Measurements from ENCODE around the gene LATS1. TPM values are rescaled to one million over a fixed set of nuclear protein-coding genes. Genes with fewer than 3 reads are reported as not detected.
"Not testable (repeated sequence)": the region's sequence is repeated elsewhere in the genome, so short reads cannot be mapped to it uniquely, and the experiment has no call there.

LATS1 gene
- total RNA-seq, 4 donors from 2014 or later = 21.0 to 25.8 (median 24.3) TPM

DNA sequence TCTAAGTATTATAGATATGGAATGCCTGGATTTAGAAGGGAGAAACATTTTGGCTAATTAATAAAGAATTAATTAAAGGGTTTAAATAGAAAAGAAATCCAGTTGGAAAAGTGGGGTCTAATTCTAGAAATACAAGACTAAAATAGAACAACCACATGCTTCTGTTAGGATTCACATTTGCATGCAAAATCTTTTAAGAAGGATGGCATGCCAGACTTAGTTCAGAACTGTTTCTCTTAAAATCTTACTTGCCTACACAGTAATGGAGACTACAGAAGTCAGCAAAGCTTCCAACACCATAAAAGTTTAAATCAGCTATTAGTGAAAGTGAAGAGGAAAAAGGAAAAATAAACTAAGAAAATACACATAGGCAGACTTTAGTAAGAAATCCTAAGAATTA, 36.7 kb downstream of the LATS1 start:
- Histone ChIP-seq H3K27me3 (no peaks in the 10 kb centered on the region), H3K36me3 (peaks cover 0 to 75% (median 0%) of the 10 kb centered on the region in 3 donors), H3K4me3 (no peak overlapping the region), H3K9me3 (no peaks in the 10 kb centered on the region), H3K4me1 (no peaks in the 10 kb centered on the region), H3K27ac (no peak overlapping the region)
- no peak for TF ChIP-seq POLR2A (IDR thresholded peaks at IDR 0.05)
- TF ChIP-seq, protein P1, sequence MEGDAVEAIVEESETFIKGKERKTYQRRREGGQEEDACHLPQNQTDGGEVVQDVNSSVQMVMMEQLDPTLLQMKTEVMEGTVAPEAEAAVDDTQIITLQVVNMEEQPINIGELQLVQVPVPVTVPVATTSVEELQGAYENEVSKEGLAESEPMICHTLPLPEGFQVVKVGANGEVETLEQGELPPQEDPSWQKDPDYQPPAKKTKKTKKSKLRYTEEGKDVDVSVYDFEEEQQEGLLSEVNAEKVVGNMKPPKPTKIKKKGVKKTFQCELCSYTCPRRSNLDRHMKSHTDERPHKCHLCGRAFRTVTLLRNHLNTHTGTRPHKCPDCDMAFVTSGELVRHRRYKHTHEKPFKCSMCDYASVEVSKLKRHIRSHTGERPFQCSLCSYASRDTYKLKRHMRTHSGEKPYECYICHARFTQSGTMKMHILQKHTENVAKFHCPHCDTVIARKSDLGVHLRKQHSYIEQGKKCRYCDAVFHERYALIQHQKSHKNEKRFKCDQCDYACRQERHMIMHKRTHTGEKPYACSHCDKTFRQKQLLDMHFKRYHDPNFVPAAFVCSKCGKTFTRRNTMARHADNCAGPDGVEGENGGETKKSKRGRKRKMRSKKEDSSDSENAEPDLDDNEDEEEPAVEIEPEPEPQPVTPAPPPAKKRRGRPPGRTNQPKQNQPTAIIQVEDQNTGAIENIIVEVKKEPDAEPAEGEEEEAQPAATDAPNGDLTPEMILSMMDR (IDR thresholded peaks at IDR 0.05) = no peak
- no peak for TF ChIP-seq EP300 (IDR thresholded peaks at IDR 0.05)
- DNase-seq (ENCODE audit: low spot score in 2 of 2) = no peak

DNA sequence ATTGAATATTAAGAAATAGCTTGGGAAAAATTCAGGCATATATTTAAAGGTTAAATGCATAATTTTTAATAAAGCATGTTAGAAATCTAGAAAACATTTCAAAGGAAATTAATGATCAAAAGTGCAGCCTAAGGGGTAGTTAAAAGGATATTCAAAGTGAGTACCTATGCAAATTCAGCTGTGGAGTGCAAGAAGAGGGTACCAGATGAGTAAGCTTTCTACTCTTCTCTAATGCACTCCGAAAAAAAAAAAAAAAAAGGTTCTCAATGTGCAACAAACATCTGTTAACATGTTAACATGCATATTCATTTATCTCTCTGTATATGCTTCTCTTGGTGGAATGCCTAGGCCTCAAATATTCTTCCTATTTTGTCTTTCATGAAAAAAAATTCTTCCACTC, 37.4 kb downstream of the LATS1 start:
- Histone ChIP-seq H3K9me3 (no peaks in the 10 kb centered on the region), H3K27me3 (no peaks in the 10 kb centered on the region), H3K4me3 (no peak overlapping the region), H3K27ac (no peak overlapping the region), H3K4me1 (no peaks in the 10 kb centered on the region), H3K36me3 (peaks cover 0 to 80% (median 0%) of the 10 kb centered on the region in 3 donors)
- DNase-seq (ENCODE audit: low spot score in 2 of 2) = no peak
- TF ChIP-seq POLR2A (IDR thresholded peaks at IDR 0.05) (no peak), EP300 (IDR thresholded peaks at IDR 0.05) (no peak)
- TF ChIP-seq, protein P1 (IDR thresholded peaks at IDR 0.05) = no peak
- WGBS, 2 donors = 56 to 71% methylated on average over 1 of the region's 1 CpG

DNA sequence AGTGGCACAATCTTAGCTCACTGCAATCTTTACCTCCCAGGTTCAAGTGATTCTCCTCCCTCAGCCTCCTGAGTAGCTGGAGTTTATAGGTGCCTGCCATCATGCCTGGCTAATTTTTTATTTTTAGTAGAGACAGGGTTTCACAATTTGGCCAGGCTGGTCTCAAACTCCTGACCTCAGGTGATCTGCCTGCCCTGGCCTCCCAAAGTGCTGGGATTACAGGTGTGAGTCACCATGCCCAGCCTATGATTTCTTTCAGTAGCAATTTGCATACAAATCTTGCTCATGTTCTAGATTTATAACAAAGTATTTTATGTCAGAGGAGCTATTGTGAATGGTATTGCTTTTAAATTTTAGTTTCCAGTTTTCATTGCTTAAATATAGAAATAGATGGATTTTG, 45.6 kb downstream of the LATS1 start:
- not testable (repeated sequence) for H3K27me3 ChIP-seq; H3K9me3 ChIP-seq; DNase-seq (ENCODE audit: low spot score in 2 of 2); H3K4me1 ChIP-seq; H3K4me3 ChIP-seq; H3K27ac ChIP-seq
- peaks cover 4 to 82% (median 10%) of the 10 kb centered on the region in 3 donors for H3K36me3 ChIP-seq

DNA sequence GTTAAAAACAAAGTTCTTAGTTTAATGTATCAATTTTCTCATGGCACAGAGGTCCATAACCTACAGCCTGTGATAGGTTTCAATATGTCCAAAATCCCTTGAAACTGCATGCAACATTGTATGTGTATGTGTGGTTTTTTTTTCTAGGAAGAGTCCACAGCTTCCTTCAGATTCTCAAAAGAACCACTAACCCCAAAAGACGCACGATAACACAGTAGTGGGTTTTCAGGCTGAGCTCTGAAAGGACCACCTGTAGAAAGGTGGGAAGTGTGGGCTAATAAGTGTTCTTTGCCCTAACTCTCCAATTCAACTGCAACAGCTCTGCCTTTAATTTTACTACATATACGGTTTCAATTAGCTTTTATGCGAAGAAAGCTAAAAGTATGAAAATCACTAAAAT, 57.9 kb downstream of the LATS1 start:
- TF ChIP-seq EP300 (IDR thresholded peaks at IDR 0.05) = no peak
- no peak for TF ChIP-seq POLR2A (IDR thresholded peaks at IDR 0.05)
- TF ChIP-seq, protein P1 (IDR thresholded peaks at IDR 0.05) = no peak
- H3K4me3 ChIP-seq = no peak overlapping the region
- no peaks in the 10 kb centered on the region for H3K27me3 ChIP-seq
- WGBS, 2 donors = 94 to 95% methylated on average over 4 of the region's 4 CpGs
- no peaks in the 10 kb centered on the region for H3K4me1 ChIP-seq
- no peak overlapping the region for H3K27ac ChIP-seq
- DNase-seq (ENCODE audit: low spot score in 2 of 2) = no peak
- no peaks in the 10 kb centered on the region for H3K9me3 ChIP-seq
- H3K36me3 ChIP-seq = peaks cover 0 to 73% (median 5%) of the 10 kb centered on the region in 3 donors

DNA sequence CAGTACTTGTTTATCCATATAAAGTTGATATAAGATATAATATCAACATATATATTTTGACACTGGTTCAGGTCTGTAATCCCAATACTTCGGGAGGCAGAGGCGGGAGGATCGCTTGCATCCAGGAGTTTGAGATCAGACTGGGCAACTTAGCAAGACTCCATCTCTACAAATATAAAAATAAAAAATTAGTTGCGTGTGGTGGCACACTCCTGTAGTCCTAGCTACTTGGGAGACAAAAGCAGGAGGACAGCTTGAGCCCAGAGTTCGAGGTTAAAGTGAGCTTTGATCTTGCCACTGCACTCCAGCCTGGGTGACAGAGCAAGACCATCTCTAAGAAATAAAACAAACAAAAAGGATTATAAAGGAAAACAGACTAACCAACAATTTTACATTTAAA, 60.5 kb downstream of the LATS1 start:
- Histone ChIP-seq H3K4me3 (no peak overlapping the region), H3K27me3 (no peaks in the 10 kb centered on the region), H3K4me1 (no peaks in the 10 kb centered on the region), H3K36me3 (peaks cover 0 to 47% (median 5%) of the 10 kb centered on the region in 3 donors), H3K9me3 (no peaks in the 10 kb centered on the region), H3K27ac (no peak overlapping the region)
- TF ChIP-seq EP300 (IDR thresholded peaks at IDR 0.05) (no peak), POLR2A (IDR thresholded peaks at IDR 0.05) (no peak)
- DNase-seq (ENCODE audit: low spot score in 2 of 2) = no peak
- WGBS, 2 donors = 94 to 97% methylated on average over 5 of the region's 5 CpGs

DNA sequence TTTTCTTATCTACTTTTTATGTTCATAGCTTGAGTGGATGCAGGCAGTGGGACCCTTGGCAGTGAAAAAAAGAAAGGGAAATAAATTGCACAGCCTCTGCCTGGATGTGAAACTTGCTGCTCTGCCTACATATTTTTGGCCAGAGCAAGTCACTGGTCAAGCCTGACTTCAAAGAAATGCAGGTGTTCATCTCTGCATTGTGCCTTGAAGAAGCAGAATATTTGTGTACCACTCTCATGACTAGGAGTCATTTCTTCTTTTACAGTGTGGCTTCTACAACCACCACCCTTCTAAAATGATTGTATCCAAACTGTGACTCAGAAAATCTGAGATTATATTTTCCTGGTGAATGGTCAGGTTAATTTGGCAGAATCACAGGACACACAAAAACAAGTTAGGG, 66.8 kb downstream of the LATS1 start:
- Histone ChIP-seq H3K27ac (no peak overlapping the region), H3K4me1 (peaks cover 0 to 21% (median 11%) of the 10 kb centered on the region in 4 donors), H3K9me3 (no peaks in the 10 kb centered on the region), H3K36me3 (peaks cover 0 to 10% (median 0%) of the 10 kb centered on the region in 3 donors), H3K4me3 (no peak overlapping the region), H3K27me3 (no peaks in the 10 kb centered on the region)
- no peak for DNase-seq (ENCODE audit: low spot score in 2 of 2)
- TF ChIP-seq POLR2A (IDR thresholded peaks at IDR 0.05) (no peak), EP300 (IDR thresholded peaks at IDR 0.05) (no peak)
- TF ChIP-seq, protein P1 (IDR thresholded peaks at IDR 0.05) = no peak
